Type B pancreatic cell (in vitro differentiated cells): ENCODE measurements around the gene GLI3. TPM values are rescaled to one million over a fixed set of nuclear protein-coding genes. Genes with fewer than 3 reads are reported as not detected.

ENCODE experiments used
- DNase-seq: peaks from one replicate; pipeline ENCODE4 v3.0.0; 2021; ENCODE audit warnings: mixed read lengths; ENCODE audit not compliant: unreplicated experiment; ENCODE audit errors: extremely low spot score
- H3K27ac Mint-ChIP-seq: 2 replicates; pipeline ENCODE4 v1.8.0; 2021; ENCODE audit warnings: mild to moderate bottlenecking, mixed read lengths
- H3K27me3 Mint-ChIP-seq: 2 replicates; pipeline ENCODE4 v1.8.0; 2021; ENCODE audit warnings: mixed read lengths
- H3K36me3 Mint-ChIP-seq: 2 replicates; pipeline ENCODE4 v1.8.0; 2021; ENCODE audit warnings: mixed read lengths
- H3K4me1 Mint-ChIP-seq: one replicate; pipeline ENCODE4 v1.8.0; 2021; ENCODE audit warnings: mixed read lengths; ENCODE audit not compliant: unreplicated experiment
- H3K4me3 Mint-ChIP-seq: 2 replicates; pipeline ENCODE4 v1.8.0; 2021; ENCODE audit warnings: mild to moderate bottlenecking, mixed read lengths
- H3K9me3 Mint-ChIP-seq: 2 replicates; pipeline ENCODE4 v1.8.0; 2021; ENCODE audit warnings: mixed read lengths
- total RNA-seq: library from RNA; stranded (reverse); gene quantifications from 2 replicates; pipeline ENCODE4 v1.2.1, GENCODE V29; 2021; ENCODE audit warnings: low replicate concordance
- TF ChIP-seq, protein P1 (sequence below): fragments of 200-600 bp; sonication (generic); conservative IDR thresholded peaks from 2 replicates; pipeline ENCODE4 v1.5.0; 2021; ENCODE audit warnings: antibody characterized with exemption, mild to moderate bottlenecking

GLI3 gene
- total RNA-seq, 1 donor from 2014 or later: 141 TPM

DNA sequence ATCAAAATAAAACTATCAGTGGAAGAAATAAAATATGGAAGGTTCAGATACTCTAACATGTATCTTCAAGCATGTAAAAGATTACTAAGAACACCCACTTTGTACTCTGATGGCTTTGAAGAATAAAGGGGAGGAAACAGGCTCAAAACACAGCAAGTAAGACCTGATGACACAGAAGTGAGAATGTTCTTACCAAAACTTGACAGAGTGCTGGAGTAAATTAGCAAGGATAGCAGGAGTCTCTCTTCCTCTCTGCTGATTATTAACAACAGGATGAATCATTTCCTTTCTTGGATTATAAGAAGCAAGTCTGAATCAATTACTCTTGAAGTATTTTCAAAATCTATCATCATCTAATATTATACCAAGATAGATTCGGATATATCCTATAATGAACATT is 47.5 kb downstream of the GLI3 start:
- no peaks in the 10 kb centered on the region for H3K27me3 Mint-ChIP-seq
- TF ChIP-seq, protein P1, sequence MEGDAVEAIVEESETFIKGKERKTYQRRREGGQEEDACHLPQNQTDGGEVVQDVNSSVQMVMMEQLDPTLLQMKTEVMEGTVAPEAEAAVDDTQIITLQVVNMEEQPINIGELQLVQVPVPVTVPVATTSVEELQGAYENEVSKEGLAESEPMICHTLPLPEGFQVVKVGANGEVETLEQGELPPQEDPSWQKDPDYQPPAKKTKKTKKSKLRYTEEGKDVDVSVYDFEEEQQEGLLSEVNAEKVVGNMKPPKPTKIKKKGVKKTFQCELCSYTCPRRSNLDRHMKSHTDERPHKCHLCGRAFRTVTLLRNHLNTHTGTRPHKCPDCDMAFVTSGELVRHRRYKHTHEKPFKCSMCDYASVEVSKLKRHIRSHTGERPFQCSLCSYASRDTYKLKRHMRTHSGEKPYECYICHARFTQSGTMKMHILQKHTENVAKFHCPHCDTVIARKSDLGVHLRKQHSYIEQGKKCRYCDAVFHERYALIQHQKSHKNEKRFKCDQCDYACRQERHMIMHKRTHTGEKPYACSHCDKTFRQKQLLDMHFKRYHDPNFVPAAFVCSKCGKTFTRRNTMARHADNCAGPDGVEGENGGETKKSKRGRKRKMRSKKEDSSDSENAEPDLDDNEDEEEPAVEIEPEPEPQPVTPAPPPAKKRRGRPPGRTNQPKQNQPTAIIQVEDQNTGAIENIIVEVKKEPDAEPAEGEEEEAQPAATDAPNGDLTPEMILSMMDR: no peak
- DNase-seq: no peak
- H3K27ac Mint-ChIP-seq: no peak overlapping the region
- no peak overlapping the region for H3K4me3 Mint-ChIP-seq
- peaks cover 13% of the 10 kb centered on the region for H3K36me3 Mint-ChIP-seq
- H3K4me1 Mint-ChIP-seq: peaks cover 57% of the 10 kb centered on the region
- H3K9me3 Mint-ChIP-seq: no peaks in the 10 kb centered on the region

- no peak for DNase-seq
- Mint-ChIP-seq H3K27ac (no peak overlapping the region), H3K4me3 (no peak overlapping the region), H3K27me3 (no peaks in the 10 kb centered on the region), H3K9me3 (no peaks in the 10 kb centered on the region), H3K4me1 (peaks cover 31% of the 10 kb centered on the region), H3K36me3 (peaks cover 22% of the 10 kb centered on the region)
- TF ChIP-seq, protein P1: peak; percentile 79
Measured at GRCh38 chr7:42186151-42186550, 50.9 kb downstream of the GLI3 start.

DNA sequence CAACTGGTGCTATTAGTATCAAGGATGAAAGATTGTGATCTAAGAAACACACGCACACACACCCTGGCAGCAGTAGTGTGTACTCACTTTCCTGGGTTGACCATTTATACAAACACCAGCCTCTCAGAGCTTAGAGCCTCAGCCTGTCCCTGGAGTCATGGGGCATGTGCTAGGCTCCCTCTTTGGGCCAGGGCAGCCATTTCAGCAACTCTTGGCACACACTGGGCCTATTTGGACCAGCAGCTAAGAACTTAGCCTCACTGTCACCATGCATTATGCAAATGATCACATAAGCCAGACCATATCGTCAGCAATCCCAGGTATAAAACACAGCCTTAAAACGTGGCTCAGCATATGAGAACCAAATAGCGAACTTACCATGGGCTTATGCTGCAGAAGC is 51.3 kb downstream of the GLI3 start:
- Mint-ChIP-seq H3K4me1 (peaks cover 31% of the 10 kb centered on the region), H3K36me3 (peaks cover 22% of the 10 kb centered on the region), H3K4me3 (no peak overlapping the region), H3K27me3 (no peaks in the 10 kb centered on the region), H3K27ac (no peak overlapping the region), H3K9me3 (no peaks in the 10 kb centered on the region)
- TF ChIP-seq, protein P1: no peak
- no peak for DNase-seq

- TF ChIP-seq, protein P1: no peak
- Mint-ChIP-seq H3K9me3 (no peaks in the 10 kb centered on the region), H3K4me1 (peaks cover 30% of the 10 kb centered on the region), H3K27me3 (no peaks in the 10 kb centered on the region), H3K36me3 (peaks cover 36% of the 10 kb centered on the region), H3K4me3 (no peak overlapping the region), H3K27ac (no peak overlapping the region)
- DNase-seq: no peak
Measured at GRCh38 chr7:42183547-42183946, 53.5 kb downstream of the GLI3 start.

GRCh38 chr7:42181566-42181965 is 55.4 kb downstream of the GLI3 start:
- DNase-seq: no peak
- Mint-ChIP-seq H3K27me3 (no peaks in the 10 kb centered on the region), H3K4me1 (peaks cover 45% of the 10 kb centered on the region), H3K9me3 (no peaks in the 10 kb centered on the region), H3K4me3 (no peak overlapping the region), H3K27ac (no peak overlapping the region), H3K36me3 (peaks cover 46% of the 10 kb centered on the region)
- TF ChIP-seq, protein P1: no peak

- DNase-seq: no peak
- Mint-ChIP-seq H3K4me3 (no peak overlapping the region), H3K4me1 (peaks cover 47% of the 10 kb centered on the region)
Measured at GRCh38 chr7:42180806-42181205, 56.2 kb downstream of the GLI3 start.

More at GRCh38 chr7:42180806-42181205, 56.2 kb downstream of the GLI3 start:
- Mint-ChIP-seq H3K27ac (no peak overlapping the region), H3K9me3 (no peaks in the 10 kb centered on the region), H3K36me3 (peaks cover 45% of the 10 kb centered on the region), H3K27me3 (no peaks in the 10 kb centered on the region)
- TF ChIP-seq, protein P1: no peak
